ENCODE data around the gene YWHAQ.

YWHAQ gene

DNA sequence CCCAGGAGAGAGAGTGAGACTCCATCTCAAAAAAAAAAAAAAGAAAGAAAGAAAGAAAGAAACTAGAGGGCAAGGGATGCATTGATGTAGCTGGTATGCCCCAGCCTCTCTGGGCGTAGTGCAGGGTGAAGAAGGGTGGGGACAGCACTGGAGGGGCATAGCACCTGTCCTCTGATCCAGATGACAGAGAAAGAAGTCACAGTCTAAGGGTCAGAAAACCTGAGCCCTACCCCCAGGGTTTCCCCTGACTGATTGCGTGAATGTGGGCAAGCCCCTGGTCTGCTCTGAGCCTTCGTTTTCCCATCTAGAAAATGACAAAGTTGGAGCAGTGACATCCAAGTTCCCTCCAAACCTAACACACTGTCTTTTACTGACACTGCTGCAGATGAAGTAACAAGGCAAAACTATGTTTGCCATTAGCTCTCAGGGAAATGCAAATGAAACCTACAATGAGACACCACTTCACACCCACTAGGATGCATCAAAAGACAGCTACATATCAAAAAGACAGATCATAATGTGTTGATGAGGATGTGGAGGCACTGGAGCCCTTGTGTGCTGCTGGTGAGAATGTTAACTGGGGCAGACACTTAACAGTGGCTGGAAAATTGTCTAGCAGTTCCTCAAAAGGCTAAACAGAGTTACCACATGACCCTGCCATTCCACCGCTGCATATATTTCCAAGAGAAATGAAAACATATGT lies 19.5 kb upstream of the YWHAQ start:
- no peak overlapping the region for H3K4me3 ChIP-seq (replicated peaks; ENCODE audit: low read depth, low read length)
- DNase-seq (ENCODE audit: low read depth): no peak
- TF ChIP-seq, protein P1, sequence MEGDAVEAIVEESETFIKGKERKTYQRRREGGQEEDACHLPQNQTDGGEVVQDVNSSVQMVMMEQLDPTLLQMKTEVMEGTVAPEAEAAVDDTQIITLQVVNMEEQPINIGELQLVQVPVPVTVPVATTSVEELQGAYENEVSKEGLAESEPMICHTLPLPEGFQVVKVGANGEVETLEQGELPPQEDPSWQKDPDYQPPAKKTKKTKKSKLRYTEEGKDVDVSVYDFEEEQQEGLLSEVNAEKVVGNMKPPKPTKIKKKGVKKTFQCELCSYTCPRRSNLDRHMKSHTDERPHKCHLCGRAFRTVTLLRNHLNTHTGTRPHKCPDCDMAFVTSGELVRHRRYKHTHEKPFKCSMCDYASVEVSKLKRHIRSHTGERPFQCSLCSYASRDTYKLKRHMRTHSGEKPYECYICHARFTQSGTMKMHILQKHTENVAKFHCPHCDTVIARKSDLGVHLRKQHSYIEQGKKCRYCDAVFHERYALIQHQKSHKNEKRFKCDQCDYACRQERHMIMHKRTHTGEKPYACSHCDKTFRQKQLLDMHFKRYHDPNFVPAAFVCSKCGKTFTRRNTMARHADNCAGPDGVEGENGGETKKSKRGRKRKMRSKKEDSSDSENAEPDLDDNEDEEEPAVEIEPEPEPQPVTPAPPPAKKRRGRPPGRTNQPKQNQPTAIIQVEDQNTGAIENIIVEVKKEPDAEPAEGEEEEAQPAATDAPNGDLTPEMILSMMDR (IDR thresholded peaks at IDR 0.05; ENCODE audit: low read length, missing control alignments): no peak

DNA sequence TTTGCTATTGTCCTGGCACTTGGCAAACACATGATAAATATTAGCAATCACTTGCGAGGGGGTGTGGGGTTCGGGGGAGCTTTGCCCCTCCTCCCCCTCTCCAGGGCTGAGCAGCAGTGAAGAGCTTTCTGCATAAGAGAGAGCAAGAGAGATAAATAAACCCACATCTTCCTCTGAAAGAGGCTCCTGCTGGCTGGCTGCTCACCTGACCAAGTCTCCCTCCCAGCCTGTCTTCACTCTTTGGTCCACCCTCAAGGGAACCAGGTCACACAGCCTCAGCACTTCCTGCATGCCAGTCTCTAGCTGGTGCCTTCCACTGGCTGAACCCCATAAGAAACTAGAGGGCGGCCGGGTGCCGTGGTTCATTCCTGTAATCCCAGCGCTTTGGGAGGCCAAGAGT lies 18.5 kb upstream of the YWHAQ start:
- TF ChIP-seq, protein P1 (IDR thresholded peaks at IDR 0.05; ENCODE audit: low read length, missing control alignments): no peak
- DNase-seq (ENCODE audit: low read depth): no peak

DNA sequence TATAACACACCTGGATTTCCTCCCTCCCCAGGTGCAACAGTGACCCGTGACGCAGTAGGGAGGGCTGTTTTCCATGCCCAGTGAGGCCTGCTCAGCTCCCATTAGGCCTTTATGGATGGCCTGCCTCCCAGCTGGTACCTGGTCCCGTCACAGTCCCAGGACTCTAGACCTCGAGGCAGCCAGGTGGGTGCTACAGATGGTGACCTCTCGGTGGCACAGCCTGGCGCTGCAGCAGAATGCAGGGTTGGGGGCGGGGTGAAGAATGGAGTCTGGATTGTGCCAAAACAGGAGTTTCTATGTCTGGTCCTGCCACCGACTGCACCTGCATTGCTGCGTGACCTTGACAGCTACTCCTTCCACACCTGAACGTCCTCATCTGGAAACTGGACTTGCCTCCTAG lies 18.0 kb upstream of the YWHAQ start:
- TF ChIP-seq, protein P1 (IDR thresholded peaks at IDR 0.05; ENCODE audit: low read length, missing control alignments): no peak
- no peak for DNase-seq (ENCODE audit: low read depth)
- H3K4me3 ChIP-seq (replicated peaks; ENCODE audit: low read depth, low read length): no peak overlapping the region

More for the DNA sequence above, 18.5 kb upstream of the YWHAQ start:
- no peak overlapping the region for H3K4me3 ChIP-seq (replicated peaks; ENCODE audit: low read depth, low read length)

DNA sequence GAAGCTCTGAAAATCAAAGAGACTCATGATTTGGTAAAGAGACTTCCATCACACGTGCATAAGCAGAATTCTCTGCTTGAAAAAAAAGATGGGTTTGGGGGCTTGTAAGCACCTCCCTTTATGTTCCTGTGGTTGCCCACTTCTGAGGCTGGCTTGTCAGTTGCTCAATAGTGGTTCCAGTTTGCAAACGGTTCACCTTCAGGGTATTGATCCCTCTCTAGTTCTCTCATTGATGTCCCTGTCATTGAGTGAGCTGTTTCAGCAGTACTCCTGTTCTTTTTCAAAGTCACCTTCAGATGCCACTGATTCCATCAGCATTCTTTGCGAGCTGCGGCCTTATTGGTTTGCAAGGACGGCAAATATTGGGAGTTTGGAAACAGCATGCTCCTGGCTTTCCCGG lies 17.1 kb upstream of the YWHAQ start:
- no peak overlapping the region for H3K4me3 ChIP-seq (replicated peaks; ENCODE audit: low read depth, low read length)
- TF ChIP-seq, protein P1 (IDR thresholded peaks at IDR 0.05; ENCODE audit: low read length, missing control alignments): no peak
- DNase-seq (ENCODE audit: low read depth): no peak

DNA sequence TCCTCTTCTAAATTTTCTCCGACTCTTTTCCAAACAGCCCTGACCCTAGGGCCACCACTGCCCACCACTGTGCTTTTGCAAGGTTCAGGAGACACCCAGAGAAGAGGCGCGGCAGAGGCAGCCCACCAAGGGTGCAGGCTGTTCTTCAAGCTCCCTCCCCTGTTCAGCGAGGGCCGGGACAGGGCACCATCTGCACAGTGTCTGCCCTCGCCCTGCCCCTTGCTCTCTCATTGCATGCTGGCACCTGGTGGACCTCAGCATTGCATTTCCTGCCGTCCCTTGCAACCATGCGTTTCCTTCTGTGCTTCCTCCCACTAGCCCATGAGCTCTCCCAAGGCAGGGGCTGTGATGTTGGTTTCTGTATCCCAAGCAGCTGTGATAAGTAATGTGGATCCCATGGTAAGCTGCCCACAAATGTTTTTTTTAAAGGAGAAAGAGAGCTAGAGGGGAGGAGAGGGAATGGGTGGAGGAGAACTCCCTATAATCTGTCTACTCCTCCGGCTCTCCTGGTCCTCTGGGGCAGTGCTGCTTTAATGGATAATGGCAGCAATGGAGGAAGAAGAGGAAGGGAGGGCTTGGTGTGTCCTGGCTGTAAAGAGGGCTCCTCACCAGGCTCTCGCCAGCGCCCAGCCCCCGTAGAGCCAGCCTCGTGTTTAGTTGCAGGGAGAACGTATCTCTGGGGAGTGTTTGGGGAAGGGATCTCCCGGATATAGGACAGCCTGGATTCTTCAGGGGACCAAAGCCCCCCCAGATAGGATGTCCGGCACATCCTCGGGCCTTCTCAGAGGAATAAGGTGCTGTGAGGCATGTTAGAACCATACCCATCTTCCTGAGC lies 15.6 kb upstream of the YWHAQ start:
- DNase-seq (ENCODE audit: low read depth): no peak
- no peak overlapping the region for H3K4me3 ChIP-seq (replicated peaks; ENCODE audit: low read depth, low read length)
- TF ChIP-seq, protein P1 (IDR thresholded peaks at IDR 0.05; ENCODE audit: low read length, missing control alignments): no peak

DNA sequence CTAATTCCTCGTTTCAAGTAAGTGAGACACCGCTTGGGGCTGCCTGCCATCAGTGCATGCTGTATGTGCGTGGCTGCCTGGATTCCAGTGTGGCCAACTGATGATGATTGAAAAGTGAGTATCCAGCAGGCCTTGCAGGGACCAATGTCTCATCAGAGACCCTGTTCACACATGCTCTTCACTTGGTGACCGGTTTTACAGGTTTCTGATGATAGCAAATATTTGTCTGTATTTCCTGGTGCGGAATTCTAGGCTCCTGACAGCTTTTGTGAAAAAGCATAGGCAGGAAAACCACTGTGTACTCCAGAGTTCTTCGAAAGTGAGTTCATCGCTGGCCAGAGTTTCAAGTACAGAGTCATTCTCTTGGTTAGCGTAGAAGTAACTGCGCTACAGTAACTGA lies 13.8 kb upstream of the YWHAQ start:
- TF ChIP-seq, protein P1 (IDR thresholded peaks at IDR 0.05; ENCODE audit: low read length, missing control alignments): no peak
- DNase-seq (ENCODE audit: low read depth): no peak
- no peak overlapping the region for H3K4me3 ChIP-seq (replicated peaks; ENCODE audit: low read depth, low read length)

All from fibroblast of pulmonary artery (primary cell).